SU-DHL-6 (cell line): ENCODE results near the gene GRIK4.

Experiments used
- H2AFZ ChIP-seq: fragments of 200-600 bp; sonication (generic); 2 replicates; pipeline ENCODE4 v1.6.1; 2014; ENCODE audit warnings: low read depth, mild to moderate bottlenecking, moderate library complexity, mixed read lengths, antibody characterized with exemption, low read length; ENCODE audit not compliant: severe bottlenecking
- H3F3A ChIP-seq: fragments of 200-600 bp; shearing (Covaris generic); 2 replicates; pipeline ENCODE4 v1.6.0; 2016; ENCODE audit warnings: antibody characterized with exemption, mild to moderate bottlenecking; ENCODE audit not compliant: insufficient read depth
- H3K27ac ChIP-seq: fragments of 200-600 bp; sonication (generic); 2 replicates; pipeline ENCODE4 v1.5.1; 2016; ENCODE audit warnings: low read depth, mild to moderate bottlenecking, low read length, moderate library complexity, mixed read lengths
- H3K27me3 ChIP-seq: fragments of 200-600 bp; sonication (generic), shearing (Covaris generic); 2 replicates; pipeline ENCODE4 v1.6.0; 2014; ENCODE audit warnings: mild to moderate bottlenecking, low read length
- H3K36me3 ChIP-seq: fragments of 200-600 bp; sonication (generic); 2 replicates; pipeline ENCODE4 v1.6.1; 2014; ENCODE audit warnings: mild to moderate bottlenecking, low read length, mixed read lengths
- H3K4me2 ChIP-seq: fragments of 300-600, 200-600 bp; shearing (Covaris generic), sonication (generic); 2 replicates; pipeline ENCODE4 v1.6.0; 2014; ENCODE audit warnings: low read length, low read depth, mild to moderate bottlenecking; ENCODE audit not compliant: poor library complexity, severe bottlenecking
- H3K4me3 ChIP-seq: fragments of 200-600 bp; sonication (generic); 2 replicates; pipeline ENCODE4 v1.5.1; 2014; ENCODE audit warnings: antibody characterized with exemption, low read length, mild to moderate bottlenecking, mixed read lengths; ENCODE audit not compliant: insufficient read depth, poor library complexity, severe bottlenecking
- H3K79me2 ChIP-seq: fragments of 200-600 bp; sonication (generic); 2 replicates; pipeline ENCODE4 v1.6.1; 2014; ENCODE audit warnings: mild to moderate bottlenecking, low read length, moderate library complexity; ENCODE audit not compliant: insufficient read depth
- H3K9ac ChIP-seq: fragments of 200-600 bp; sonication (generic); 2 replicates; pipeline ENCODE4 v1.7.0; 2014; ENCODE audit warnings: mild to moderate bottlenecking, low read length
- H3K9me2 ChIP-seq: fragments of 200-600 bp; sonication (generic); replicated peaks from 2 replicates; pipeline ENCODE4 v1.6.1; 2014; ENCODE audit warnings: low read length; ENCODE audit not compliant: insufficient read depth
- H3K9me3 ChIP-seq: fragments of 200-600 bp; sonication (generic); 2 replicates; pipeline ENCODE4 v1.6.1; 2014; ENCODE audit warnings: low read length, mixed read lengths; ENCODE audit not compliant: insufficient read depth
- H4K20me1 ChIP-seq: fragments of 200-600 bp; sonication (generic); 2 replicates; pipeline ENCODE4 v1.6.1; 2014; ENCODE audit warnings: low read depth, mild to moderate bottlenecking, antibody characterized with exemption, low read length, moderate library complexity, mixed read lengths
- EZH2phosphoT487 ChIP-seq: fragments of 200-600 bp; sonication (generic), shearing (Covaris generic); conservative IDR thresholded peaks from 2 replicates; pipeline ENCODE4 v1.6.1; 2018; ENCODE audit warnings: mild to moderate bottlenecking, antibody characterized with exemption, low read length, moderate library complexity, mixed read lengths
- TF ChIP-seq, protein P1 (sequence below): fragments of 200-600 bp; sonication (generic); IDR thresholded peaks from one replicate; pipeline ENCODE4 v1.5.1; 2017; ENCODE audit warnings: antibody characterized with exemption, mild to moderate bottlenecking, low read length, moderate library complexity; ENCODE audit not compliant: insufficient read depth, poor library complexity, severe bottlenecking

GRIK4 gene

DNA sequence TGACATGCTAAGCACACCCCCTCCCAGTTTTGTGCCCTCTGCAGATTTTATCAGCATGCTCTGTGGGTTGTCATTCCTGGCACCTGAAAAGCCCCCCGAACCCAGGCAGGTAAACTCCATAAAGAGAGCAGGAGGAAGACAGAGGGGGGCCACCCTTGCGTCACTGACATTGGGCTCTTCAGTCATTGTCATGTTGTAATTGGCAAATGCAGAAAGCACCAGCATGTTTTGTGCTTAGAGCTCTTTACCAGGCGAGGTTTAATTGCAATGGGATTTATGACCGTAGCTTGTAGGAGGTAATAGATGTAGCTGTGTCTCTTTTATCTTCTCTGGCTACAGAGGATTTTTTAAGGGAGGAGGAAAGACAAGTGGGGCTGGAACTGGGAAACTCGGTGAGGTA is 201.7 kb downstream of the GRIK4 start:
- Histone ChIP-seq H3K36me3 (no peaks in the 10 kb centered on the region), H3K4me2 (no peak overlapping the region), H3K27me3 (no peaks in the 10 kb centered on the region), H2AFZ (no peak overlapping the region), H3K79me2 (no peaks in the 10 kb centered on the region), H4K20me1 (no peaks in the 10 kb centered on the region), H3K9me3 (no peaks in the 10 kb centered on the region), H3K27ac (no peak overlapping the region), H3K9me2 (no peaks in the 10 kb centered on the region), H3K9ac (no peak overlapping the region), H3K4me3 (no peak overlapping the region), H3F3A (no peaks in the 10 kb centered on the region)
- TF ChIP-seq, protein P1, sequence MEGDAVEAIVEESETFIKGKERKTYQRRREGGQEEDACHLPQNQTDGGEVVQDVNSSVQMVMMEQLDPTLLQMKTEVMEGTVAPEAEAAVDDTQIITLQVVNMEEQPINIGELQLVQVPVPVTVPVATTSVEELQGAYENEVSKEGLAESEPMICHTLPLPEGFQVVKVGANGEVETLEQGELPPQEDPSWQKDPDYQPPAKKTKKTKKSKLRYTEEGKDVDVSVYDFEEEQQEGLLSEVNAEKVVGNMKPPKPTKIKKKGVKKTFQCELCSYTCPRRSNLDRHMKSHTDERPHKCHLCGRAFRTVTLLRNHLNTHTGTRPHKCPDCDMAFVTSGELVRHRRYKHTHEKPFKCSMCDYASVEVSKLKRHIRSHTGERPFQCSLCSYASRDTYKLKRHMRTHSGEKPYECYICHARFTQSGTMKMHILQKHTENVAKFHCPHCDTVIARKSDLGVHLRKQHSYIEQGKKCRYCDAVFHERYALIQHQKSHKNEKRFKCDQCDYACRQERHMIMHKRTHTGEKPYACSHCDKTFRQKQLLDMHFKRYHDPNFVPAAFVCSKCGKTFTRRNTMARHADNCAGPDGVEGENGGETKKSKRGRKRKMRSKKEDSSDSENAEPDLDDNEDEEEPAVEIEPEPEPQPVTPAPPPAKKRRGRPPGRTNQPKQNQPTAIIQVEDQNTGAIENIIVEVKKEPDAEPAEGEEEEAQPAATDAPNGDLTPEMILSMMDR, result no peak
- TF ChIP-seq EZH2phosphoT487, result no peak

GRCh38 chr11:120714438-120714837 is 202.9 kb downstream of the GRIK4 start:
- Histone ChIP-seq H3K9me3 (no peaks in the 10 kb centered on the region), H3K79me2 (no peaks in the 10 kb centered on the region), H3K36me3 (no peaks in the 10 kb centered on the region), H3K9me2 (no peaks in the 10 kb centered on the region), H3K9ac (no peak overlapping the region), H3F3A (no peaks in the 10 kb centered on the region), H2AFZ (no peak overlapping the region), H3K27me3 (no peaks in the 10 kb centered on the region), H3K4me3 (no peak overlapping the region), H4K20me1 (no peaks in the 10 kb centered on the region), H3K27ac (no peak overlapping the region), H3K4me2 (no peak overlapping the region)
- no peak for TF ChIP-seq EZH2phosphoT487
- TF ChIP-seq, protein P1, result no peak

DNA sequence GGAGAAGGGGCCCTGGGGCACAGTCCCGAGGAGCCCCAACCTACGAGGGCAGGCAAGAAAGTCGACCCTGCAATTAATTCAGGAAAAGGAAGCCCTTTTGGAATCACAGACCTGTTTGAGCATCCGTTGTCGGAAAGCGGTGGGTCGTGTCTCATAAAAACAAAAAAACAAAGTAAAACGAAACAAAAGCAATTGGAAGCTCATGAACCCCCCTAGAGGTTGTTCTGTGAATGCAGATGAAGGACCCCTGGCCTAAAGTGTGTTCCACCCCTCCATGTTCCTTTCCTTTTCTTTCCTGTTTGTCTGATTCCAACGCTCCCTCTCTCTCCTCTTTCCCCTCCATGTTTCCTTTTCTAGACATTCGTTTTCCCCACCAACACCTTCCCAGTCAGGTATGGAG is 203.7 kb downstream of the GRIK4 start:
- no peak overlapping the region for H3K4me3 ChIP-seq
- no peaks in the 10 kb centered on the region for H4K20me1 ChIP-seq
- peak overlapping the region; percentile 34 for H3K4me2 ChIP-seq
- no peaks in the 10 kb centered on the region for H3K36me3 ChIP-seq
- H3F3A ChIP-seq, result no peaks in the 10 kb centered on the region
- H3K9me2 ChIP-seq, result no peaks in the 10 kb centered on the region
- no peak overlapping the region for H2AFZ ChIP-seq
- H3K27ac ChIP-seq, result no peak overlapping the region
- TF ChIP-seq, protein P1, result peak; percentile 27
- no peak for TF ChIP-seq EZH2phosphoT487
- no peak overlapping the region for H3K9ac ChIP-seq
- no peaks in the 10 kb centered on the region for H3K79me2 ChIP-seq
- H3K27me3 ChIP-seq, result no peaks in the 10 kb centered on the region
- H3K9me3 ChIP-seq, result no peaks in the 10 kb centered on the region
